ENCODE data around the gene TMEM222. TPM values are rescaled to one million over a fixed set of nuclear protein-coding genes. Genes with fewer than 3 reads are reported as not detected.

TMEM222 gene
- total and polyA plus RNA-seq, 12 donors, result 30.7 to 73.2 (median 49.8) TPM

DNA sequence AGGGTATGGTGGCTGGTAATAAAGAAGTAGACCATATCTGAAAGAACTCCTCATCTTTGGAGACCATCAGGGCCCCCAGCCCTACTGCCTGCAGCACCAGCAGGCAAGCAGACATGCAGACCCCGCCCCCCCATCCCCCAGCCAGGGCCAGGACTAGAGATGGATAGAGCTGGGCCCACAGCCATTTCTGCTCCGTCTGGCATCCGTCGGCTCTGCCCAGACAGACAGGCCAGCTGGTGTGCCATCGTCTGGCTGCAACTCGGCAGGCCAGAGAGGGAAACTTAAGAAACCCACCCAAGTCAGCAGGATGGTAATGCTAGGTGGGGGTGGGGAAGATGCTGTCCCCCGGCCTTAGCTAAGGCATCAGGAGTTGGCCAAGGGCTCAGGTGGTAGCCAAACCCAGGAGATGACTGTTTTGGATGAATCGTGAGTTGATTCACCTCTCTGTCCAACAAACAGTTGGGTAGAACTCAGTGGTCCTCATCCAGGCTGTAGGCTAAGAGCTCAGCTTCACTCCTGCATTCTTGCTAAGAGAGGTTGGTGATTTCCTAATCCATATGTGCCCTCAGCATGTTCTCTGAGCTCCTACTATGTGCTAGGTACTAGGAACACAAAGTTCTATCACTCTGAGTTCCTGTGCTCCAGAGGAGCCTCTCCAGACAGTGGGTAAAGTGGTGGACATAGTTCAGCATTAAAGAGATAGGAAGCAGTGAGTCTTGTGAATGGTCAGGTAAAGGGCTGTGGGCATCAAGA, 23.2 kb upstream of the TMEM222 start:
- intact Hi-C loops (cut with DNase I), result loop anchor here in 1 of 2 donors (5.0 kb wide), 1 partner anchor 197 kb away; no protein-coding TSS in a partner anchor
- DNase-seq, result peak in 1 of 7 donors; percentile 47
- WGBS, 4 donors, result 70 to 81% (median 72%) methylated on average over 1 to 8 of the region's 8 CpGs
- Histone ChIP-seq H3K9me3 (replicated peaks in 1 of 3) (no peaks in the 10 kb centered on the region), H3K27me3 (no peaks in the 10 kb centered on the region), H3K4me1 (replicated peaks in 1 of 2) (peaks cover 0 to 29% of the 10 kb centered on the region in 2 donors), H3K36me3 (replicated peaks in 1 of 2) (peaks cover 0 to 65% of the 10 kb centered on the region in 2 donors), H3K4me3 (no peak overlapping the region), H3K27ac (peak overlapping the region in 4 of 5 donors; percentile 42 to 89 (median 74))
- TF ChIP-seq CTCF (IDR thresholded peaks at IDR 0.05) (no peak), POLR2A (IDR thresholded peaks at IDR 0.05) (no peak)

DNA sequence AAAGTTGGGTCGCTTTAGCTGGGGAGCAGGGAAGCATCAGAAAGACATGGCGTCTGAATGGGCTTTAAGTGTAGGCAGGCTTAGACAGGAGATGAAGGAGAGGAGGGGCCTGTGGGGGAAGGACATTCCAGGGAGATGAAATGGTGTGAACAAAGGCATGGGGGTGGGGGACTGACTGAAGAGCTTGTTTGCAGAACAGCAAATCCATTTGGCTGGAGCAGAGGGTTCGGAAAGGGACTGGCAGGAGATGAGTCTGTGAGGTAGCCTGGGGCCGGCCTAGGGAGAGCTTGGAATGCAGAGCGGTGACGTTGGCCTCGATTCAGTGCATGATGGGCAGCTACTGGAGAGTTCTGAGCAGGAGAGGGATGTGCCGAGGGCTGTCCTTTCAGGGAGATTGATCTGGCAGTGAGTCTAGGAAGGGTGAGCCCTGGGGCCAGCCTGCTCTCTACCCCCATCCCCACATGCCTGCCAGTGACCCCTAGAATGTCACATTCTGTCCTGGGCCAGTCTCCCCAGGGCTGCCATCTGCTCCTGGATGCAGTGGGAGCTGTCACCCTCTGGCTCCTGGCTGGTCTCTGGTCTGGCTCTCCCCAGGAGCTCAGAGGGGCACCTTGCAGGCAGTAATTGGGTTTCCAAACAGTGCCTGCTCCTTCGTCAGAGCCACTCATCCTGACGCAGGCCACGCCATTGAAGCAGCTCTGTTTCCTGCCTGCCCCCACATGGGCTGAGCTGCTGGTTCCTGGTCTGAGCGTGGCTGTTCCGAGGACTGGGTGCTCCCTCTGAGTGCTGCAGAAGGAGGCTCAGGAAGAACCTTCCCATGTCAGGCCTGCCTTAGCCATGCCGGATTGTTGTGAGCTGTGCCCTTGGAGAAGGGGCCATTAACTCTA, 22.3 kb upstream of the TMEM222 start:
- WGBS, 4 donors, result 55 to 69% (median 68%) methylated on average over 9 to 14 of the region's 14 CpGs
- H3K27ac ChIP-seq, result peak overlapping the region; percentile 16 to 89 (median 63)
- no peaks in the 10 kb centered on the region for H3K27me3 ChIP-seq
- H3K4me1 ChIP-seq (replicated peaks in 1 of 2), result peaks cover 0 to 29% of the 10 kb centered on the region in 2 donors
- TF ChIP-seq CTCF (IDR thresholded peaks at IDR 0.05) (no peak), POLR2A (IDR thresholded peaks at IDR 0.05) (no peak)
- H3K36me3 ChIP-seq (replicated peaks in 1 of 2), result peaks cover 0 to 65% of the 10 kb centered on the region in 2 donors
- DNase-seq, result peak; percentile 41 to 89 (median 44)
- H3K9me3 ChIP-seq (replicated peaks in 1 of 3), result no peaks in the 10 kb centered on the region
- intact Hi-C loops (cut with DNase I), result loop anchor here (2.0 to 10.0 kb wide), 5 partner anchors 55 to 315 kb away; partner anchors contain the start of gene GPR3 (in 1 of the 2)
- H3K4me3 ChIP-seq, result no peak overlapping the region

GRCh38 chr1:27300341-27301051, 21.5 kb upstream of the TMEM222 start:
- intact Hi-C loops (cut with DNase I), result loop anchor here (2.0 to 10.0 kb wide), 4 partner anchors 54 to 314 kb away; partner anchors contain the start of gene GPR3 (in 1 of the 2)
- no peaks in the 10 kb centered on the region for H3K27me3 ChIP-seq
- no peak overlapping the region for H3K4me3 ChIP-seq
- TF ChIP-seq CTCF (IDR thresholded peaks at IDR 0.05) (peak; percentile 95 to 99 (median 98)), POLR2A (IDR thresholded peaks at IDR 0.05) (no peak)
- peaks cover 0 to 65% of the 10 kb centered on the region in 2 donors for H3K36me3 ChIP-seq (replicated peaks in 1 of 2)
- H3K4me1 ChIP-seq (replicated peaks in 1 of 2), result peaks cover 0 to 29% of the 10 kb centered on the region in 2 donors
- H3K27ac ChIP-seq, result peak overlapping the region in 4 of 5 donors; percentile 20 to 89 (median 66)
- peak; percentile 78 to 95 (median 86) for DNase-seq
- no peaks in the 10 kb centered on the region for H3K9me3 ChIP-seq (replicated peaks in 1 of 3)
- WGBS, 4 donors, result 24 to 40% (median 33%) methylated on average over 4 to 5 of the region's 5 CpGs
